GM19043 (cell line): Measurements from ENCODE around the gene VTA1.
A peak's percentile ranks its signal among the peaks of the same experiment; 100 is the strongest.
"Not testable (repeated sequence)": the region's sequence is repeated elsewhere in the genome, so short reads cannot be mapped to it uniquely, and the experiment has no call there.

Source experiments
- ATAC-seq: cut with Tn5 transposase; IDR thresholded peaks from one replicate; pipeline ENCODE4 v1.9.1; 2021; ENCODE audit warnings: low read depth; ENCODE audit not compliant: unreplicated experiment

Gene VTA1

DNA sequence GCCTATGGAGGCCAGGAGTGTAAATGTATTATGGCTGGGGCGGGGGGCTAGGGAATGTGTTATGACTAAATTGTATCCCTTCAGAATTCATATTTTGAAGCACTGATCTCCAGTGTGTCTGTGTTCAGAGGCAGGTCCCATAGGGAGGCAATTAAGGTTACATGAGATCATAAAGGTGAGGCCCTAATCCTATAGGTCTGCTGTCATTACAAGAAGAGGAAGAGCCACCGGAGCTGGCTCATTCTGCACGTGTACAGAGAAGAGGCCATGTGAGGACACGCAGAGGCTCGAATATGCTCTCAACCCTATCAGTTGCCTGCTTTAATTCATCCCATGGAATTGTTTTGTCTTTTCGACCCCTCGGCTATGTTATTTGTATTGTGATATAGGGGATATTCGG, 76.9 kb downstream of the VTA1 start:
- no peak for ATAC-seq

DNA sequence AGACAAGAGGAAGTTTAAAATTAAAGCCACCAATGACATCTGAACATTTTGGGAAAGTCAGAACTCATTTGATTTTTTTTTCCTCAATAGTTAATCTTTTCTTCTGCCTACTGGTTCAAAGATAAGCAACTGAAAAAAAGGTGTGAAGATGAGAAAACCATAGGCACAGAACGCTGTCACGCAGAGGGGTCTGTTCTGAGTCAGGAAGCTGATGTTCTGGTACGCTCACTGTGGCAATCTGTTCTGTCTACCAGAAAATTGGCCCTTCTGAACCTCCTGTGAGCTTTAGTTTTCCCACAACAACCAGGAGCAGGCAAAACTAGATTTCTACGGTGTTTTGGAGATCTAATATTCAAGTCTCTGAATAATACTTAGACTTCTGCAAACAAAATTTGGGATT, 78.1 kb downstream of the VTA1 start:
- ATAC-seq = no peak

DNA sequence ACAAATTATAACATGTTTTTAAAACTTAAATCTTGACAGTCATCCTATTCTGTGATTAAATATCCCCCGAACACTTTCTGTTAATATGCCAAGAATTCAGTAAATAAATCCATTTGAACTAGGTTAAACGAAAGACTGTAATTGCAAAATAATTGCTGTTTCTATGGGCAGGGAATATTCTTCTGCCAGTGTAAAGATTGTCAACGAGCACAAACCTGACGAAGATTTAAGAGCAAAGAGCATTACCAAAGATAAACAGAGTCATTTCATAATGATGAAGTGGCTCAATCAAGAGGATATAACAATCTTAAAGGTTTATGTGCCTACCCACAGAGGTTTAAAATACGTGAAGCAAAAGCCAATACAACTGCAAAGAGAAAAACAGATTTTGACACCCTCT, 78.5 kb downstream of the VTA1 start:
- no peak for ATAC-seq

DNA sequence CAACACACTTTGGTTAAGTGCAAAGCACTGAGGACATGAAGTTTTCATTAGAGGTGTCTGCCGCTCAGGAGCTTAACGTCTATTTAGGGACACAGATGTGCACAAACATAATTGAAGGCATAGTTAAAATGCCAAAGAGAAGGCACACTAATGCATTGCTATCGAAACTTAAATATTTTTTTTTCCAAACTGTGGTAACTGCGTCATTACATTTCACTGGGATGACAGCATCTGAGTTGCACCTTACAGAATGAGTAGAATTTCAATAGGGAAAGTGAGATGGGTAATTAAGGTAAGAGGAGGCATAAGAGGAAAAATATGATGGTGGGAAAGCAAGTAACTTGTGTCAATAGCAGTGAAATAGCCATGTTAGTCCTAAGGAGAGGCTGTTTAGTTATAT, 79.7 kb downstream of the VTA1 start:
- ATAC-seq = no peak

DNA sequence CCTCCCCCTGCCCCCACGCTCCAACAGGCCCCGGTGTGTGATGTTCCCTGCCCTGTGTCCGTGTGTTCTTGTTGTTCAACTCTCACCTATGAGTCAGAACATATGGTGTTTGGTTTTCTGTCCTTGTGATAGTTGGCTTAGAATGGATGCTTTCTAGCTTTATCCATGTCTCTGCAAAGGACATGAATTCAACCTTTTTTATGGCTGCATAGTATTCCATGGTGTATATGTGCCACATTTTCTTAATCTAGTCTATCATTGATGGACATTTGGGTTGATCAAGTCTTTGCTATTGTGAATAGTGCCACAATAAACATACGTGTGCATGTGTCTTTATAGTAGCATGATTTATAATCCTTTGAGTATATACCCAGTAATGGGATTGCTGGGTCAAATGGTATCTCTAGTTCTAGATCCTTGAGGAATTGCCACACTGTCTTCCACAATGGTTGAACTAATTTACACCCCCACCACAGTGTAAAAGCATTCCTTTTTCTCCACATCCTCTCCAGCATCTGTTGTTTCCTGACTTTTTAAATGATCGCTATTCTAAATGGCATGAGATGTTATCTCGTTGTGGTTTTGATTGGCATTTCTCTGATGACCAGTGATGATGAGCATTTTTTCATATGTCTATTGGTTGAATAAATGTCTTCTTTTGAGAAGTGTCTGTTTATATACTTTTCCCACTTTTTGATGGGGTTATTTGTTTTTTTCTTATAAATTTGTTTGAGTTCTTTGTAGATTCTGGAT, 82.6 kb downstream of the VTA1 start:
- not testable (repeated sequence) for ATAC-seq

DNA sequence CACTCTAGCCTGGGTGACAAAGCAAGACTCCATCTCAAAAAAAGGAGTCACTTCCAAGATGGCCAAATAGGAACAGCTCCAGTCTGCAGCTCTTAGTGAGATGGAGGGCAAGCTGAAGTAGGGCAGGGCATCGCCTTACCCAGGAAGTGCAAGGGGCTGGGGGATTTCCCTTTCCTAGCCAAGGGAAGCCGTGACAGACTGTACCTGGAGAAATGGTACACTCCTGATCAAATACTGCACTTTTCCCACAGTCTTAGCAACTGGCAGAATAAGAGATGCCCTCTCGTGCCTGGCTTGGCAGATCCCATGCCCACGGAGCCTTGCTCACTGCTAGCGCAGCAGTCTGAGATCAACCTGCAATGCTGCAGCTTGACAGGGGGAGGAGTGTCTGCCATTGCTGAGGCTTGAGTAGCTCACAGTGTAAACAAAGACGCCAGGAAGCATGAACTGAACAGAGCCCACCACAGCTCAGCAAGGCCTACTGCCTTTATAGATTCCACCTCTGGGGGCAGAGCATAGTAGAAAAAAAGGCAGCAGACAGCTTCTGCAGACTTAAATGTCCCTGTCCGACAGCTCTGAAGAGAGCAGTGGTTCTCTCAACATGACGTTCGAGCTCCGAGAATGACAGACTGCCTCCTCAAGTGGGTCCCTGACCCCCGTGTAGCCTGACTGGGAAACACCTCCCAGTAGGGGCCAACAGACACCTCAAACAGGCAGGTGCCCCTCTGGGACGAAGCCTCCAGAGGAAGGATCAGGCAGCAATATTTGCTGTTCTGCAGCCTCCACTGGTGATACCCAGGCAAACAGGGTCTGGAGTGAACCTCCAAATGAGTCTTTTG, 85.4 kb downstream of the VTA1 start:
- ATAC-seq = peak; percentile 70

DNA sequence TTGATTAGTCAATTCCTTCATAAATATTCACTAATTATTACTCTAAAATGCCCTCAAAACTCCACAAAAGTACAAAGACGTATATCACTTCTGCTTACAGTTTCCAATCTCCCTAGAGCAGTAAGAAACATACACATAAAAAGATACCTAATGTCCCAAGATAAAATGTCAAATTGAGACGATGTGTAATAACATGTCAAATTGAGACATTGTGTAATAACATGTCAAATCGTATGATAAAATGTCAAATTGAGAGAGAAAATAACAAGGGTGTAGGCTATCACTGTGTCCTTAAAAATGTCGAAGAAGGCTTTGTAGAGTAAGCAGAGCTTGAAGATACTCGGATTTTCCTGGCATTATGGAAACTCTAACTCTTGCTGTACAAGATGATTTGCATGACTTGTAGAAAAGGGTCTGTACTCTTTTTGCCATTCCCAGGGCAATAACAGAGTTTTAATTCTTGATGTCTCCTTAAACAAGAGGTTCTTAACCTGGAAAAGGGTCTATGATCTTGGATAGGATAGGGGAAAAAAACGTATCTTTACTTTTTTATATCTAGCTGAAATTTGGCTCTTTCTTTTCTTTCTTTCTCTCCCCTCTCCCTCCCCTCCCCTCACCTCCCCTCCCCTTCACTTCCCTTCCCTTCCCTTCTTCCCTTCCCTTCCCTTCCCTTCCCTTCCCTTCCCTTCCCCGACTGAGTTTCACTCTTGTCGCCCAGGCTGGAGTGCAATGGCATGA, 87.1 kb downstream of the VTA1 start:
- ATAC-seq = no peak

DNA sequence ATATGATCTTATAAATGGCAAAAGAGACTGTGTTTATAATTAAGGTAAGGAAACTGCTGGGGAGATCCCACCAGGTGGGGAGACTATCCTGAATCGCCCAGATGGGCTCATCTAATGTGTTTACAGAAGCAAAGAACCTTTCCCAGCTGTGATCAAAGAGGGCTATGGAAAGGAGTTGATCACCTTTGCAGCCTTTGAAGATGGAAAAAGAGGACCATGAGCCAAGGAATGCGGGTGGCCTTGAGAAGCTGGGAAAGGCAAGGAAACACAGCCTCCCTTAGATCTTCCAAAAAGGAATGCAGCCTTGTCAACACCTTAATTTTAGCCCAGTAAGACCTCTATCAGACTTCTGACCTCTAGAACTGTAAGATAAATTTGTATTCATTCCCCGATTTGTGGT, 88.2 kb downstream of the VTA1 start:
- ATAC-seq = no peak

DNA sequence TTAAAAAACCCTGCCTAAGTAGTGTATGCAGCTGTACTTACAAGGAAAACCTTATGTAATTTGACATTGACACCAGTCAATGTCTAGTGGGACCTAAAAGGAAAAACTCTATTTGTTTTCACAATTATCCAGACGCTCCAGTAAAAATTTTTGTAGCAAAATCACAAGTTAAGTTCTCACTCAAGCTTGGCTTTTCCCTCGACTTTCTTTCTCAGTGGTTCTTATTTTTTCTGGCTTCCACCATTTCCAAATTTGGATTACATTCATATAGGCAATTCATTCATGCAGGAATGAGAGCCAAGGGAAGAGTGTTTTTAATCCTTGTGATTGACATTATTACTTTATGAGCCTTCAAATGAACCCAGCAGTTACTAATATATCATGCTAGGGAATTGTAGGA, 88.7 kb downstream of the VTA1 start:
- ATAC-seq = no peak

DNA sequence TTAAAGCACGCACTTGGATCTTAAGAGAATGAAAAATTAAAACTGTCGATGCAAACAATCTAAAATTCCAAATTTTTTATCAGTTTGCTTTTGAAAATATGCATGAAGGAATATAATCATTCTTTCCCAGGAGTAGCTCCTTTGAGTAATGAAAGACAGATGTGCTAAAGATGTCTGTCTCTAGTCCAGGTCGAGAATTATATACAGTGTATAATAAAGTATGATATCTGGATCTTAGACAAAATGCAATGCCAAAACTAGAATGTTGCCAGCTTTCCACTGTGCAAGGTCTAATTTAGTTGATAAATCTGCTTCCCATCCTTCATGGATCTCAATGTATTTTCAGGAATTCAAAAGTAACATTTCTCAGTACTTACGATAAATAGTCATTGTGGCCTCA, 89.6 kb downstream of the VTA1 start:
- ATAC-seq = no peak

DNA sequence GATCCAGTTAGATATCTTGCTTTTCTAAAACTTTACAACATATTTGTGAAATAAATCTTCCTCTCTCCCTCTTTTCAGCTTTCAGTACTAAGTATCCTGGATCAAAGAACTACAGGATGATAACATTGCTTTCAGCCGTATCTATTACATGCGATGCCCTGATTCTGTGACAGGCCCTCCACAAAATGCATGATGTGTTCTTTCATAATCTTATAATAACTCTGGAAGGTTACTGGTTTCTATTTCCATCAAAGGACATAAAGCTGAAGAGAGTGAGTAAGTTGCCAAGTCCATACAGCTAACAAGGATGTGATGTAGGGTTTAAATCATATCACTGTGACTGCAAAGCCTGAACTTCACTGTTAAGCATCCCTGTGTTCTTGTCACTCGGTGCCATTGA, 91.8 kb downstream of the VTA1 start:
- no peak for ATAC-seq

DNA sequence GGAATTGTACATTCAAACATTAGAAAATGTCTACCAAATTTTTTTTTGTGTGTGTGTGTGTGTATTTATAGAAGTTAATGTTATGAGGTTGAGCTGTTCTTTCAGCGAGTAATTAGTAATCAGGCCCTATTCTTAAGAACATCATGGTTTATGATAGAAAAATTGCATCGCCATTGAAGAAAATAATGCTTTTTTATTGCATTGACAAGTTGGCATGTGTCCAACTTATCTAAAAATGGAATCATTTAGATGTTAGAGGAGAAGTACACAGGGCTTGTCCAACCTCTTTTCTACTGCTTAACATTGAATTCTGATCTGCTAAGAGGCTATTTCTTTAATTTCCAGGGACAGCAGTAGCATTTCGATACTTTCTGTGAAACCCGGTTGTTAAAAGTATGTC, 93.1 kb downstream of the VTA1 start:
- ATAC-seq = no peak

DNA sequence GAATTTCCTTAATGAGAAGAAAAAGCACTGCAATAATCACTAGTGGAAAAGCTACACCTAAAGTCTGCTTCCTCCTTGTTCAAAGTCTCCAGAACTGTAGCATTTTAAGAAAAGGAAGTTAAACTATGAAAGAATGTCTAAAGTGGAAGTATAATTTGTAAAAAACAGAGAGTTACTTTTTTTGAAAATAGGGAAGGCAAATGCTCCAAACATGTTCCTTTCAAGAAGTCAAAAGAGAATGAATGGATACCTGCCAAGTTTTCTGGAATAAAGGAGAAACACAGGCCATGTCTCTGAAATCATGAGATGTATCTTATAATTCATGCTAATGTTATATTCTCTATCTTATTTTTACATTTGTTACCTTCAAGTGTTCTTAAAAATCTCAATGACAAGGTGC, 94.0 kb downstream of the VTA1 start:
- ATAC-seq = no peak

DNA sequence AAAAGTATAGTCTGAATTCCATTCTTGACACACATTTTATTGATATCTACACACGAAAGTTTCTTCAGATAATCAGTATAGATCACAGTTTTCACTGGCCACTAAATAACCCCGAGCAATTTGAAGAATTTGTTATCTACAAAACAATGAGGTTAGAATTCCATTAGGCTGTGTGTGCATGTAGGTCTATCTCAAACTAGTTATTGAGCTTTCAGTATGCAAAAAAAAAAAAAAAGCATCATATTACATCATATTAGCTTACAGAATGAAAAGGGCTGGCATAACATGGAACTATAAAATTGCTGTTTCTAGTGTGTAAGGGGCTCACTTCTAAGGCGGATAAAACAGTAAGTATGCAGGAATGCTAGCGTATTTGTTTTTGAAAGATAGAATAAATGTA, 95.2 kb downstream of the VTA1 start:
- no peak for ATAC-seq

DNA sequence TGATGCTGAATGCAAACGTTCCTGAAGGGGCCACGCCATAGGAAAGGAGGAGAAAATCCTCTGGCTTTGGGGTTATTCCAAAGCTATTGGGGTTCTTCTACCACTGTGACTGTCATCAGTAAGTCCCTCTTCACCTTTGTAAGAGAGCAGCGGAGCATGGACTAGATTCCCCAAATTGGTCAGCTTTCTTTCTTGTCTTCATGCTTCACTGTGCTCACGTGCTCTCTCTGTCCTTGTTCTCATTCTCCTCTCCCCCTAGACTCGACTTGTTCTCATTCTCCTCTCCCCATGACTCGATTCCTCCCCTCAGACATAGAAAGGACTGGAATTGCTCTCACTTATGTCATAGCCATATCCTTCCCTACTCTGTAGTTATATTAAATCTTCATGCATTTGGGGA, 99.9 kb downstream of the VTA1 start:
- peak; percentile 63 for ATAC-seq

DNA sequence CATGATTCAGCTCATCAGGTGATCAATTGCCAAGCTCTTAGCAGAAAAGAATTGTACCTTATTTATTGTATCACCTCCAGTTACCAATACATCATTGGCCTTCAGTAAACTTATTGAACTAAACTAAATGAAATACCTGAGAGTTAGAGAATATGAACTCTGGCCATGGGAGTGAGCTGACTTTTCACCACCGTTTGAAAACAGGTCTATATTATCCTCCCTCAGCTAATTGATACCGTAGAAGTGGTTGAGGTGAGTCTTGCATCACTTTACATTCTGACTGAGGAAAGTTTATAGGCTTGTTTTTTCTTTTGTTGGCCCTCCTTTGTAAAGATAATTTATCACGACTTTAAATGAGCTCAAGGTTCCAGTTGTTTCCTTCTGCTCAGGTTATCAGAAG, 102.2 kb downstream of the VTA1 start:
- no peak for ATAC-seq

DNA sequence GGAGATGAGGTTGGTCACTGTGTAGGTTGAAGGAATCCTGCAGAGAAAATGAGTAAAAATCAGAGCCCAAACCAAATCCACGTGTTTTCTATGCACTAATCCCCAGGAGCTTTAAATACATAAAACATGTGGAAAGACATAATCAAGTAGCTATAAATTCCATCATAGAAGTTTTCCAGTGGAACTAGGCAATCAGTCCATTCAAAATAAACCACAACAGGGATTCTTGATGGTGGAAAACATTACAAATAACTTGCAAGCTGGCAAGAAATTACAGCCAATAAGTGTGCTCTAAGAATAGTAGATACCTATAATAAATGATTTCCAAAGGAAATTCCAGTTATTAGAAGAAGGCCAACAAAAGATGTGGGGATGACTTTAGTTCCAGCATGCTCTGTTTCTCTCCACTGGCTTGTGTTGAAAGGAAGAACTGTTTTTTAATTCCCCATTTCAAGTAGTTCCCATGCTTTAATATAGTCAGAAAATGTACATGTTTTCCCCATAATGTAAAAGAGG, 104.9 kb downstream of the VTA1 start:
- ATAC-seq = no peak

DNA sequence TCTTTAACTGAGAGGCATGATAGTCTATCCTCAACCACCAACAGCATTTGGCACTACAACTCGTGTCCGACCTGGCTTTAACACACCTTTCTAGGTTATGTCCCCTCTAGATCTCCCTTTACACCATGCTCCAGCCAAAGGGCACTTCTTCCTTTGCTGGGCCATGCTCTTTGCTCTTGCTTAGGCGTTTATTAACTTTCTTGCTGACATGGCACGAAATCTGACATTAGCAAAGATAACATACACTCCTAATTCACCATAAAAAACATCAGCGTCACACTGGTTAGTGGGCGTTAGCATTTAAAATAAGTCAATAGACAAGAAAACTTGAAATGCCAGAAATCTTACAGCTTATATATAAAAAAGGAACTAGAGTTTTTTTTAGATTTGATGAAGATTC, 107.5 kb downstream of the VTA1 start:
- ATAC-seq = no peak

DNA sequence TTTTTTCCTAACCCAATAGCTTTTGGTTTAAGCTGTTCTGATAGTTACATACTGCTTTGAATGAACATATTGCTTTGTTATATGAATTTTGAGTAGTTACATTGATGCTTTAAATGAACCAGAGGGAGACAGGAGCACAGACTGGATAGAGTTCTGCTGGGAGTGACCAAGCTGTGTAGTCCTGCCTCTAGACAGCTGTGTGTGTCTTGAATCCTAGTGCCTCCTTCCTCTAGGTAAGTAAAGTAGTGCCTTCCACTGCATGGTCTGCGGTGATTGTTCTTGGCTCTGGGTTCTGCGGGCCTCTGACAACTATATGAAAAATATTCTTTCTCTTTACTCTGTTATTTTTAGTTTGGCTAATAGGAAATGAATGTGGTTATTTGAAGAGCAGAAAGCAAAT, 108.7 kb downstream of the VTA1 start:
- ATAC-seq = no peak

DNA sequence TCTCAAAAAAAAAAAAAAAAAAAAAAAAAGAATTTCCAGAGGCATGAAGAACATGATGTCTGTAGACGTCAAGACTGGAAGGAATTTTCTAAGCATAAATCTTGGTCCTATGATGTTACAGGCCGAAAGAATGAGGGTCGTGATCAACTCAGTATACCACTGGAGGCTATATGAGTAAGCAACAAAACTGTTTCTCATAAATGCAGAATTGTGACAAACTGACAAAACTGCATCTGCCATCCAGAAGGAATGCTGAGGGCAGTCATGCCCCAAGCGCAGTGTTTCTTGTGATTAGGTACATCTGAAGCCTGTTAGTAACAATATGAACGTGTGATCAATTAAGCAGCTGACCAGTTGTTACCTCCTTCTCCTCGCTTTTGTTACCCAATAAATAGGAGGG, 111.2 kb downstream of the VTA1 start:
- ATAC-seq = no peak

DNA sequence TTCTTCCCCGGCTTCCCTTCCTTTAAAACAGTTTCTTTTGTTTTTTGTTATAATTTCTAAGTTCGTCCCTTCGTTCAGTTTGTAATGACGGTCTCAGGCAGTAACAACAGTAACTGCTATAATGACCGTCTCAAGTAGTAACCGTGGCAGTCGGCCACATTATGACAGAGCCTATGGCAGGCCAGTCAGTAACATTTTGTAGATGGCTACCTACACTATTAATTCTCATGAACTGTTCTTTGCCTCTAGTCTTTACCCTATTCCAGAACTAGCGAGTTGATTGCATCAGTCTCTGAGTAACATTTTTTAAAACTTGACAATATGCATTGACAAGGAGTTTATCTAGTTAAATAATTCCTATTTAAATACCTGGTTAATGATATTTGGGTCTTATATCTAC, 111.7 kb downstream of the VTA1 start:
- no peak for ATAC-seq
